GM19468 (cell line): Measurements from ENCODE around the gene HTR3C.
"Not testable (repeated sequence)": the region's sequence is repeated elsewhere in the genome, so short reads cannot be mapped to it uniquely, and the experiment has no call there.

Experiments
- ATAC-seq: cut with Tn5 transposase; IDR thresholded peaks from one replicate; pipeline ENCODE4 v1.9.1; 2021; ENCODE audit warnings: mild to moderate bottlenecking, moderate library complexity, moderate number of reproducible peaks; ENCODE audit not compliant: unreplicated experiment; ENCODE audit errors: extremely low read depth

HTR3C gene

GRCh38 chr3:184052767-184053166, at the start of gene HTR3C:
HTR3C (plus strand) TSS chr3:184053047; CDS start chr3:184053081, 34 bp downstream.
- ATAC-seq: no peak

GRCh38 chr3:184003187-184003967, 49.5 kb upstream of the HTR3C start:
- no peak for ATAC-seq

GRCh38 chr3:184004476-184004875, 48.4 kb upstream of the HTR3C start:
- no peak for ATAC-seq

- peak; percentile 87 for ATAC-seq
These were observed 46.8 kb upstream of the HTR3C start for GRCh38 chr3:184005941-184006507.

GRCh38 chr3:184007143-184007813, 45.6 kb upstream of the HTR3C start:
- not testable (repeated sequence) for ATAC-seq

- no peak for ATAC-seq
These were observed 44.7 kb upstream of the HTR3C start for GRCh38 chr3:184008161-184008560.

GRCh38 chr3:184011230-184011876, 41.5 kb upstream of the HTR3C start:
- no peak for ATAC-seq

- no peak for ATAC-seq
These were observed 40.6 kb upstream of the HTR3C start for GRCh38 chr3:184011937-184012889.

GRCh38 chr3:184015381-184016019, 37.3 kb upstream of the HTR3C start:
- ATAC-seq: no peak

- ATAC-seq: no peak
These were observed 36.7 kb upstream of the HTR3C start for GRCh38 chr3:184016169-184016570.

- peak; percentile 10 for ATAC-seq
These were observed 35.8 kb upstream of the HTR3C start for GRCh38 chr3:184016811-184017671.

GRCh38 chr3:184017672-184018423, 35.0 kb upstream of the HTR3C start, which contains the start of gene ABCC5:
ABCC5 (minus strand) TSS chr3:184017884; CDS start chr3:184014392, 3,492 bp downstream.
- ATAC-seq: peak; percentile 95

GRCh38 chr3:184018424-184018973, 34.3 kb upstream of the HTR3C start:
- ATAC-seq: no peak

GRCh38 chr3:184022323-184022722, 30.5 kb upstream of the HTR3C start:
- no peak for ATAC-seq

GRCh38 chr3:184025256-184025655, 27.6 kb upstream of the HTR3C start:
- not testable (repeated sequence) for ATAC-seq

GRCh38 chr3:184028275-184028890, 24.5 kb upstream of the HTR3C start:
- ATAC-seq: not testable (repeated sequence)

- ATAC-seq: no peak
These were observed 23.4 kb upstream of the HTR3C start for GRCh38 chr3:184029443-184029842.
